Gastroesophageal sphincter (tissue), 4 donors: ENCODE data around the gene LSMEM2. TPM values are rescaled to one million over a fixed set of nuclear protein-coding genes. Genes with fewer than 3 reads are reported as not detected.

Experiments used
- ATAC-seq: fragments of 150-250 bp; one replicate; pipeline ENCODE4 v1.9.1; 2016; ENCODE audit warnings: mild to moderate bottlenecking, moderate library complexity
- H3K27ac ChIP-seq, 4 donors: fragments of 200-600 bp; sonication (generic) in 3 of 4; 1 replicate in 3 of 4; 2 replicates in 1 of 4; pipeline ENCODE4 v1.5.1; 2016 to 2019
- H3K27me3 ChIP-seq: fragments of 200-600 bp; sonication (generic); one replicate; pipeline ENCODE4 v1.5.1; 2019
- H3K36me3 ChIP-seq, 2 donors: fragments of 200-600 bp; sonication (generic); one replicate each; pipeline ENCODE4 v1.5.1; 2019; ENCODE audit warnings: control low read depth in 1 of 2
- H3K4me1 ChIP-seq, 3 donors: fragments of 200-600 bp; sonication (generic); 1 replicate in 2 of 3; 2 replicates in 1 of 3; pipeline ENCODE4 v1.5.1; 2016 to 2019; ENCODE audit warnings: control low read depth in 2 of 3
- H3K4me3 ChIP-seq, 2 donors: fragments of 200-600 bp; sonication (generic); one replicate each; pipeline ENCODE4 v1.5.1; 2019; ENCODE audit warnings: mild to moderate bottlenecking in 1 of 2, moderate library complexity in 1 of 2
- H3K9me3 ChIP-seq, 3 donors: fragments of 200-600 bp; sonication (generic); one replicate each; pipeline ENCODE4 v1.5.1; 2017 to 2019; ENCODE audit warnings: control low read depth in 2 of 3
- EP300 ChIP-seq: sonication (generic); formaldehyde crosslinking; IDR thresholded peaks from one replicate; pipeline ENCODE4 v1.6.1; 2017; ENCODE audit warnings: antibody characterized with exemption, mild to moderate bottlenecking
- POLR2A ChIP-seq, 2 donors: fragments of 450-650 bp; IDR thresholded peaks; one replicate each; pipeline ENCODE4 v1.6.1; 2017; ENCODE audit warnings: antibody characterized with exemption in 2 of 2, mild to moderate bottlenecking in 2 of 2, moderate library complexity in 1 of 2
- POLR2AphosphoS5 ChIP-seq: sonication (generic); formaldehyde crosslinking; IDR thresholded peaks from one replicate; pipeline ENCODE4 v1.6.1; 2017; ENCODE audit warnings: antibody characterized with exemption
- WGBS, 2 donors: methylation state at CpG; one replicate each; pipeline ENCODE4 v1.1.5; 2018; ENCODE audit warnings: low coverage in 1 of 2; 5-methylcytosine and 5-hydroxymethylcytosine counted together
- total RNA-seq, 4 donors: library from RNA; depleted of rRNA; stranded (reverse); fragments of >200 nt; gene quantifications; one replicate each; pipeline ENCODE4 v1.1.0, GENCODE V29; 2016
- TF ChIP-seq, protein P1 (sequence below), 4 experiments: fragments of 200-600 bp in 2 of 4; fragments of 450-650 bp in 2 of 4; sonication (generic) in 1 of 4; IDR thresholded peaks; one replicate each; pipeline ENCODE4 v1.5.1; 2017 to 2019; ENCODE audit warnings: antibody characterized with exemption in 4 of 4, mild to moderate bottlenecking in 2 of 4, moderate library complexity in 2 of 4

Gene LSMEM2
- total RNA-seq, 4 donors from 2014 or later: not detected

GRCh38 chr3:50287262-50287661 is 8.4 kb downstream of the LSMEM2 start:
- Histone ChIP-seq H3K4me1 (peaks cover 0 to 18% (median 6%) of the 10 kb centered on the region in 3 donors), H3K27me3 (no peaks in the 10 kb centered on the region), H3K9me3 (no peaks in the 10 kb centered on the region), H3K27ac (no peak overlapping the region), H3K36me3 (peaks cover 0 to 46% of the 10 kb centered on the region in 2 donors), H3K4me3 (no peak overlapping the region)
- 80% methylated on average over 1 of the region's 1 CpG; no CpG with 5 or more reads in 1 of the 2 donors for WGBS, 2 donors
- TF ChIP-seq POLR2AphosphoS5: no peak
- no peak for TF ChIP-seq POLR2A (IDR thresholded peaks at IDR 0.05)
- TF ChIP-seq, protein P1, sequence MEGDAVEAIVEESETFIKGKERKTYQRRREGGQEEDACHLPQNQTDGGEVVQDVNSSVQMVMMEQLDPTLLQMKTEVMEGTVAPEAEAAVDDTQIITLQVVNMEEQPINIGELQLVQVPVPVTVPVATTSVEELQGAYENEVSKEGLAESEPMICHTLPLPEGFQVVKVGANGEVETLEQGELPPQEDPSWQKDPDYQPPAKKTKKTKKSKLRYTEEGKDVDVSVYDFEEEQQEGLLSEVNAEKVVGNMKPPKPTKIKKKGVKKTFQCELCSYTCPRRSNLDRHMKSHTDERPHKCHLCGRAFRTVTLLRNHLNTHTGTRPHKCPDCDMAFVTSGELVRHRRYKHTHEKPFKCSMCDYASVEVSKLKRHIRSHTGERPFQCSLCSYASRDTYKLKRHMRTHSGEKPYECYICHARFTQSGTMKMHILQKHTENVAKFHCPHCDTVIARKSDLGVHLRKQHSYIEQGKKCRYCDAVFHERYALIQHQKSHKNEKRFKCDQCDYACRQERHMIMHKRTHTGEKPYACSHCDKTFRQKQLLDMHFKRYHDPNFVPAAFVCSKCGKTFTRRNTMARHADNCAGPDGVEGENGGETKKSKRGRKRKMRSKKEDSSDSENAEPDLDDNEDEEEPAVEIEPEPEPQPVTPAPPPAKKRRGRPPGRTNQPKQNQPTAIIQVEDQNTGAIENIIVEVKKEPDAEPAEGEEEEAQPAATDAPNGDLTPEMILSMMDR (IDR thresholded peaks at IDR 0.05): no peak
- TF ChIP-seq EP300: no peak
- ATAC-seq: no peak

DNA sequence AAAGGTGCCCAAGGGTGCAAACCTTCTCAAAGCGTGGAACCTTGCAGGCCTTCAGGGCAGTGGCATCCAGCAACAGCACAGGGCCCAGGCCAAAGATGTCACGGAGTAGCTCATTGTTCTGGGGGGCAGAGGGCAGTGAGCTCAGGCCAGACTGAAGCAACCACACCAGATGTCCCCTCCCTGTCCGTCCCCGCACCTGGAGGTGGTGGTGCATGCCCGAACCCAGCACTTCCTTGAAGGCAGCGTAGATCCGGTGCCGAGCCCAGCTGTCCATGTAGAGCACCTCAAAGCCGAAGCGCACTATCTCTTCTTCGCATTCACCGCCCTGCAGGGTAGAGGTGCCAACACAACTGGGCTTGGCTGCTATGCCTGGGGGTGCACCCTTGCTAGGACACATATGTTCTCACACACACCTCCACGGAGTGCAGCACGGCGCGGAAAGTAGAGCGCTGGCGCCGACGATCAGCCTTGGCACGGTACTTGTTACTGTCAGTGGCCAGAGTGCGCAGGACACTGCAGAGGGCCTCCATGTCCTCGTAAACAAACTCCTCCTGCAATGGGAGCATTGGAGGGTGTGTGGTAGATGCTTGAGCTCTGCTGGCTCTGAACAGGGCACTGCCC is 9.6 kb downstream of the LSMEM2 start:
- Histone ChIP-seq H3K27ac (no peak overlapping the region), H3K9me3 (no peaks in the 10 kb centered on the region), H3K27me3 (no peaks in the 10 kb centered on the region), H3K4me3 (no peak overlapping the region), H3K36me3 (peaks cover 0 to 46% of the 10 kb centered on the region in 2 donors), H3K4me1 (peaks cover 0 to 28% (median 14%) of the 10 kb centered on the region in 3 donors)
- ATAC-seq: no peak
- WGBS, 2 donors: 90 to 97% methylated on average over 2 to 7 of the region's 23 CpGs
- TF ChIP-seq, protein P1 (IDR thresholded peaks at IDR 0.05): no peak
- TF ChIP-seq EP300 (no peak), POLR2A (IDR thresholded peaks at IDR 0.05) (no peak), POLR2AphosphoS5 (no peak)

- no peak for ATAC-seq
- TF ChIP-seq POLR2AphosphoS5: no peak
- TF ChIP-seq EP300: no peak
- TF ChIP-seq, protein P1 (IDR thresholded peaks at IDR 0.05): no peak
- TF ChIP-seq POLR2A (IDR thresholded peaks at IDR 0.05): no peak
Measured at GRCh38 chr3:50289130-50289529, 10.2 kb downstream of the LSMEM2 start.

GRCh38 chr3:50290161-50290641 is 11.3 kb downstream of the LSMEM2 start:
- peaks cover 0 to 28% (median 14%) of the 10 kb centered on the region in 3 donors for H3K4me1 ChIP-seq
- H3K4me3 ChIP-seq: no peak overlapping the region
- H3K27ac ChIP-seq: no peak overlapping the region

More at GRCh38 chr3:50289130-50289529, 10.2 kb downstream of the LSMEM2 start:
- no peaks in the 10 kb centered on the region for H3K27me3 ChIP-seq
- no peak overlapping the region for H3K4me3 ChIP-seq
- no peaks in the 10 kb centered on the region for H3K9me3 ChIP-seq
- no CpG with 5 or more reads among the region's 6 CpGs for WGBS, 2 donors
- peaks cover 0 to 28% (median 14%) of the 10 kb centered on the region in 3 donors for H3K4me1 ChIP-seq
- no peak overlapping the region for H3K27ac ChIP-seq
- H3K36me3 ChIP-seq: peaks cover 0 to 46% of the 10 kb centered on the region in 2 donors

More at GRCh38 chr3:50290161-50290641, 11.3 kb downstream of the LSMEM2 start:
- Histone ChIP-seq H3K9me3 (no peaks in the 10 kb centered on the region), H3K27me3 (no peaks in the 10 kb centered on the region), H3K36me3 (peaks cover 0 to 46% of the 10 kb centered on the region in 2 donors)
- ATAC-seq: no peak
- TF ChIP-seq POLR2A (IDR thresholded peaks at IDR 0.05) (no peak), EP300 (no peak), POLR2AphosphoS5 (no peak)
- TF ChIP-seq, protein P1 (IDR thresholded peaks at IDR 0.05): no peak
- 92% methylated on average over 2 of the region's 16 CpGs; no CpG with 5 or more reads in 1 of the 2 donors for WGBS, 2 donors
